HG03066 (cell line): ENCODE measurements around the gene SYVN1.
"Not testable (repeated sequence)": the region's sequence is repeated elsewhere in the genome, so short reads cannot be mapped to it uniquely, and the experiment has no call there.

Source experiments
- ATAC-seq: cut with Tn5 transposase; IDR thresholded peaks from one replicate; pipeline ENCODE4 v1.9.1; 2021; ENCODE audit warnings: low read depth; ENCODE audit not compliant: unreplicated experiment

The SYVN1 gene

GRCh38 chr11:65134240-65134951 is at the start of gene SYVN1:
Gene SYVN1, minus strand, starts transcription at chr11:65134519. Its CDS starts 918 bp downstream, at chr11:65133601.
- peak; percentile 50 for ATAC-seq

DNA sequence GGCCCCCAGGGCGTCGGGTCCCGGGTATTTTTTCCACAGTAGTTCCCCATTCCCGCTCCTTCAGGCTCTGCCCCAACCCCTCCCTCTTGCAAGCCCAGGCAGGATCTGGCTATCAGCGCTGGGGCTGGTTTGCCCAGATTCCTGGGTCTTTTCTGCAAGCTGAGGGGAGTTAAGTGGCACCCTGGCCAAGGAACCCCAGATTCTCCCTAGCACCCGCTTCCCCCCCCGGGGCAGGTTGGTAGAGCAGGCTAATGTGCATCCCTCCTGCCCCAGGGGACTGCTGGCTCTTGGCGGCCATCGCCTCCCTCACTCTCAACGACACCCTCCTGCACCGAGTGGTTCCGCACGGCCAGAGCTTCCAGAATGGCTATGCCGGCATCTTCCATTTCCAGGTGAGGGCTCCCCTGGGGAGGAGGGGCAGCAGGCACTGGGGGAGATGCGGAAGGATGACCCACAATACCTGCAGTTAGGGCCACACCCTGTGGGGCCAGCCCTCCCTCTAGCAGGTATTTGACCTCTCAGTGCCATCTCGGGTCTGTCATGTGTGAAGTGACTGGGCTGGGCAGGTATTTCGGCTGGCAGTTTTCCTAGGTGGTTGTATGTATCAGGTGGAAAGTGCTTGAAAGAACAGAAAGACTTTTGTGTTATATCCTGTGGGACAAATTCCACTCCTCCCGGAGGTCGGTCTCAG is 49.0 kb upstream of the SYVN1 start:
- no peak for ATAC-seq

- ATAC-seq: no peak
Observed at GRCh38 chr11:65182258-65183170, 48.2 kb upstream of the SYVN1 start.

- ATAC-seq: peak; percentile 39
Observed at GRCh38 chr11:65181569-65182257, 47.4 kb upstream of the SYVN1 start, which contains the start of gene CAPN1. Gene CAPN1, plus strand, starts transcription at chr11:65181928. Its CDS starts 774 bp downstream, at chr11:65182702.

DNA sequence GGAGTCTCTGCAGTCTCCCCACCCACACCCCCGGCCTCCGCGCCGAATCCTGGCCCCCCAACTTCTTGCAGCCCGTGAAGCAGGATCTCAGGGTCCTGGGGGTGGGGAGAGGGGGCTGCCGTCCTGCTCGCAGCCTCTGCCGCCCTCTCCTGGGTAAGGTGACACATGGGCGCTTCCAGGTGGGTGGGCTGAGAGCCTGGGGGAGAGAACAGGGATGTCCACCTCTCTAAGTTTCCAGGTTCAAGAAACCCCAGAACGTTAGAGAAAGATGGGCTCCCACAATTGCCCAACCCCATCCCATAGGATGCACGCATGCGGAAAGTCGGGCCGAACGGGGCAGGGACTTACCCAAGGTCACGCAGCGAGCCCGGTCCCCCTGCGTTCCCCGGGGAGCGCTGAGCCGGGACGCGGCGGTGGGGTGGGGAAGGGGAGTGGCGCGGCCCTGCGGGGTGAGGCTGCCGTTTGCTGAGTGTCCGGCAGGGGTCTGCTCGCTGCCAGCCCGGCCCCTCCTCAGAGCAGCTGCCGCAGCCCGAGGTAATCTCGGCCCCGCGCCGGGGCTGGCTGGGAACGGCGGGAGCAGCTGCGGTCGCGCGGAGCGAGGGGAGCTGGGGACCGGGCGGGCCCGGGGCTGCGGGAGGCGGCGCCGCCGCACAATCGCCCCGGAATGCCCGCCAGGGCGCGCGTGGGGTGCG is 46.7 kb upstream of the SYVN1 start:
- ATAC-seq: peak; percentile 51

DNA sequence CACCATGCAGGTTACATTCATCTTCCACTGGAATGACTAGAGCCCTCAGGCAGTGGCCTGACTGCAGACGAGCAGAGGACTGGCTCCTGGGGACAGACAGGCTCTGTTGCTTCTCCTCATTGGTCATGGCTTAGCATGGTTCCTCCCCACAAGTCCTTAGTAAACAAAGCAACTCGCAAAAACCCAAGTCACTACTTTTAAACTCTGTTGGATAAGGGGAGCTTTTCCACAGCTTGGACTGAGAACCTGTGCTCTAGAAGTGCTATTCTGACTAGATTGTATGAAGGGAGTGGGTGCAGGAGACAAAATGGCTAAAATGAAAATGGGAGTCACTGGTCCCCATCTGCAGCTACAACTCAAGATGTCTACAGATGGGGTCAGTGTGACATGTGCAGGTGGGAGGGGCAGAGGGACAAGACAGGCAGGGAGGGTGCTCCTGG is 40.3 kb upstream of the SYVN1 start:
- not testable (repeated sequence) for ATAC-seq

DNA sequence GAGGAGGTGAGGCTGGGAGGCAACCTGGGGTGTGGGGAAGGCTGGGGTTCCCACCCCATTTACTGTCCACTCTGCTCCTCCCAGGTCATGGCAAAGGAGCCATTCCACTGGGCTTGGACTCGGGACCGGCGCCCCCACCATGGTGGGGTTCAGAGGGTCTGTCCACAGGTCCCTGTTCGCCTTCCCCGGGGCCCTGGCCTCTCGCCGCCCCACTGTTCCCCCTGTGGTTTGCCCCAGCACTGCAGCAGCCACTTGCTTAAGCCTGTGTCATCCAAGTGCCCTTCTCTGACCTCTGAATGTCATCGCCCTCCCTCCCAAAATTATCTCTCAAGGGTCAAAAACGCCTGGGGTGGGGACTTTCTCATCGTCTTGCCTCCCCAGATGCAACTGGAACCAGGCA is 38.3 kb upstream of the SYVN1 start:
- ATAC-seq: no peak

- no peak for ATAC-seq
Observed at GRCh38 chr11:65170058-65170534, 35.8 kb upstream of the SYVN1 start, which contains the start of gene SPDYC. Gene SPDYC, plus strand, starts transcription at chr11:65170233. Its CDS starts 1,125 bp downstream, at chr11:65171358.

GRCh38 chr11:65169164-65169641 is 34.9 kb upstream of the SYVN1 start:
- ATAC-seq: no peak

DNA sequence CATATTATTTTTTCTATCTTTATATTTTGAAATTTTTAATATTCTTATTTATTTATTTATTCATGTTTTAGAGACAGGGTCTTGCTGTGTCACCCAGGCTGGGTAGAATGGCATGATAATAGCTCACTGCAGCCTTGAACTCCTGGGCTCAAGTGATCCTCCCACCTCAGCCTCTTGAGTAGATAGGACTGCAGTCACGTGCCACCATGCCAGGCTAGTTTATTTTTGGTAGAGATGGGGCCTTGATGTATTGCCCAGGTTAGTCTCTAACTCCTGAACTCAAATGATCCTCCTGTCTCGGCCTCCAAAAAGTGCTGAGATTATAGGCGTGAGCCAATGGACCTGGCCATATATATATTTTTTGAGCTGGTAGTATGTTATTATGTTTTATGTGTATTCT is 33.3 kb upstream of the SYVN1 start:
- no peak for ATAC-seq

- ATAC-seq: no peak
Observed at GRCh38 chr11:65166893-65167292, 32.6 kb upstream of the SYVN1 start.

- no peak for ATAC-seq
Observed at GRCh38 chr11:65165410-65166317, 31.3 kb upstream of the SYVN1 start.

DNA sequence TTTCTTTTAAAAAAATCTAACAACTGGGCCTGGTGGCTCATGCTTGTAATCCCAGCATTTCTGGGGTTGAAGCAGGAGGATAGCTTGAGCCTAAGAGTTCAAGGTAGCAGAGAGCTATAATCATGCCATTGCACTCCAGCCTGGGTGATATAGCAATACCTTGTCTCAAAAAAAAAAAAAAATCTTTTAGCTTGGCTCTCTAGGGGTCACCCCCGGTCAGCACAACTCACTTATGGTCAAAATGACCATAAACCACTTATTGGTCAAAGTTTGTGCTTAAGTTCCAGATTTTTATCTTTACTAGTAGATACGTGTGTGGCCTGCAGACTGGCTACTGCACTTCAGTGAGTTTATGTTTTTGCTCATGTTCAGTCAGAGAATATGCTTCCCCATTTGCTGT is 29.4 kb upstream of the SYVN1 start:
- ATAC-seq: no peak

GRCh38 chr11:65160643-65161042 is 26.3 kb upstream of the SYVN1 start:
- ATAC-seq: no peak

GRCh38 chr11:65159012-65159411 is 24.7 kb upstream of the SYVN1 start:
- peak; percentile 75 for ATAC-seq

DNA sequence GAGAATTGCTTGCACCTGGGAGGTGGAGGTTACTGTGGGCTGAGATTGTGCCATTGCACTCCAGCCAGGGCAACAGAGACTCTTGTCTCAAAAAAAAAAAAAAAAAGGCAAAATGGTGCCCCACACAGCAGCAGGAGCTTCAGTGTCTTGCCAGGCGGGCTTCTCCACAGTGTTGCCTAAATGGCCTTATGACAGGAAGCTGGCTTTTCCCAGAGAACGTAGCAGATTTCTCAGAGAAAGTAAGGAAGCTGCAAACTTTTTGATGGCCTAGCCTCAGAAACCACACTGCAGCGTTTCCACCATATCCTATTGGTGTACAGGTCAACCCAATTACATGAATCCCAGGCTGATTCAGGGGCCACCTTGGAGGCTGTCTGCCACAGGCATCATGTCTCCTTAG is 23.0 kb upstream of the SYVN1 start:
- ATAC-seq: no peak

DNA sequence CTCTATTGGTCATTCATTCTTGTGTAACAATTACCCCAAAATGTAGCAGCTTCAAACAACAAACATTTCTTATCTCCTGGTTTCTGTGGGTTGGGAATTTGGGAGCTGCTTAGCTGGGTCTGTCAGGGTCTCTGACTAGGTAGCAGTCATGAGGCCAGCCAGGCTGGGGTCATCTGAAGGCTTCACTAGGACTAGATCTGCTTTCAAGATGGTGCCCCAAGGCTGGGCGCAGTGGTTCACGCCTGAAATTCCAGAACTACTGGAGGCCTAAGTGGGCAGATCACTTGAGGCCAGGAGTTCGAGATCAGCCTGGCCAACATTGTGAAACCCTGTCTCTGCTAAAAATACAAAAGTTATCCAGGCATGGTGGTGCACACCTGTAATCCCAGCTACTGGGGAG is 22.6 kb upstream of the SYVN1 start:
- ATAC-seq: no peak

GRCh38 chr11:65156256-65156655 is 21.9 kb upstream of the SYVN1 start:
- no peak for ATAC-seq
